ENCODE data around the gene DEDD.

DNA sequence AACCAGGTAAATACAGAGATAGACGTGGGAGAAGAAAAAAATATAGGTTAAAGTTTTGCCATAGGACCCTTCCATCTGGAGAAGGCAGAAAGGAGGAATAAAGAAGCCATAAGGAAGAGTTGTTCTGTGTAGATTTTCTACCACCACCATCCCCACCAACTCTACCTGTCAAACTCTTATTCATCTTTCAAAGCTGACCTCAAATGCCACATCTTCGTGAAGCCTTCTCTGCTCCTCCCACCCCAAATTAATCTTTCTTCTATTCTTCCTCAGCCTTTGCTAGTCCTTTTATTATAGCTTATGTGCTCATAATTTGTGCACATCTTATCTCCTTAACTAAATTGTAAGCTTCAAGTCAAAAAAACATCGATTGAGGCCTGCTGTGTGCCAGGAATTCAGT is 41.9 kb downstream of the DEDD start:
- TF ChIP-seq, protein P1, sequence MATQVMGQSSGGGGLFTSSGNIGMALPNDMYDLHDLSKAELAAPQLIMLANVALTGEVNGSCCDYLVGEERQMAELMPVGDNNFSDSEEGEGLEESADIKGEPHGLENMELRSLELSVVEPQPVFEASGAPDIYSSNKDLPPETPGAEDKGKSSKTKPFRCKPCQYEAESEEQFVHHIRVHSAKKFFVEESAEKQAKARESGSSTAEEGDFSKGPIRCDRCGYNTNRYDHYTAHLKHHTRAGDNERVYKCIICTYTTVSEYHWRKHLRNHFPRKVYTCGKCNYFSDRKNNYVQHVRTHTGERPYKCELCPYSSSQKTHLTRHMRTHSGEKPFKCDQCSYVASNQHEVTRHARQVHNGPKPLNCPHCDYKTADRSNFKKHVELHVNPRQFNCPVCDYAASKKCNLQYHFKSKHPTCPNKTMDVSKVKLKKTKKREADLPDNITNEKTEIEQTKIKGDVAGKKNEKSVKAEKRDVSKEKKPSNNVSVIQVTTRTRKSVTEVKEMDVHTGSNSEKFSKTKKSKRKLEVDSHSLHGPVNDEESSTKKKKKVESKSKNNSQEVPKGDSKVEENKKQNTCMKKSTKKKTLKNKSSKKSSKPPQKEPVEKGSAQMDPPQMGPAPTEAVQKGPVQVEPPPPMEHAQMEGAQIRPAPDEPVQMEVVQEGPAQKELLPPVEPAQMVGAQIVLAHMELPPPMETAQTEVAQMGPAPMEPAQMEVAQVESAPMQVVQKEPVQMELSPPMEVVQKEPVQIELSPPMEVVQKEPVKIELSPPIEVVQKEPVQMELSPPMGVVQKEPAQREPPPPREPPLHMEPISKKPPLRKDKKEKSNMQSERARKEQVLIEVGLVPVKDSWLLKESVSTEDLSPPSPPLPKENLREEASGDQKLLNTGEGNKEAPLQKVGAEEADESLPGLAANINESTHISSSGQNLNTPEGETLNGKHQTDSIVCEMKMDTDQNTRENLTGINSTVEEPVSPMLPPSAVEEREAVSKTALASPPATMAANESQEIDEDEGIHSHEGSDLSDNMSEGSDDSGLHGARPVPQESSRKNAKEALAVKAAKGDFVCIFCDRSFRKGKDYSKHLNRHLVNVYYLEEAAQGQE (IDR thresholded peaks at IDR 0.05): no peak
- TF ChIP-seq CTCF (IDR thresholded peaks at IDR 0.05): no peak
- no peak for TF ChIP-seq RFX5 (IDR thresholded peaks at IDR 0.05)
- TF ChIP-seq SREBF2 (IDR thresholded peaks at IDR 0.05): no peak
- TF ChIP-seq ESRRA (IDR thresholded peaks at IDR 0.05; ENCODE audit: borderline replicate concordance, low read length): no peak
- TF ChIP-seq MAZ (IDR thresholded peaks at IDR 0.05; ENCODE audit: borderline replicate concordance, low read depth, low read length): no peak
- TF ChIP-seq POLR2A (IDR thresholded peaks at IDR 0.05; ENCODE audit: low read length): no peak
- TF ChIP-seq PBX3 (IDR thresholded peaks at IDR 0.05): no peak
- no peak for TF ChIP-seq E2F6 (IDR thresholded peaks at IDR 0.05; ENCODE audit: borderline replicate concordance, low read depth)
- TF ChIP-seq EP300 (IDR thresholded peaks at IDR 0.05): no peak
- no peak for TF ChIP-seq RAD21 (conservative IDR thresholded peaks at IDR 0.05 in 1 of 2, IDR thresholded peaks at IDR 0.05 in 1 of 2)
- TF ChIP-seq RCOR1 (IDR thresholded peaks at IDR 0.05; ENCODE audit: low read depth, low read length): no peak
- no peak for TF ChIP-seq CHD2 (IDR thresholded peaks at IDR 0.05; ENCODE audit: low read length, partially characterized antibody)

Data from A549 (cell line).